ENCODE data around the gene KLK10.

DNA sequence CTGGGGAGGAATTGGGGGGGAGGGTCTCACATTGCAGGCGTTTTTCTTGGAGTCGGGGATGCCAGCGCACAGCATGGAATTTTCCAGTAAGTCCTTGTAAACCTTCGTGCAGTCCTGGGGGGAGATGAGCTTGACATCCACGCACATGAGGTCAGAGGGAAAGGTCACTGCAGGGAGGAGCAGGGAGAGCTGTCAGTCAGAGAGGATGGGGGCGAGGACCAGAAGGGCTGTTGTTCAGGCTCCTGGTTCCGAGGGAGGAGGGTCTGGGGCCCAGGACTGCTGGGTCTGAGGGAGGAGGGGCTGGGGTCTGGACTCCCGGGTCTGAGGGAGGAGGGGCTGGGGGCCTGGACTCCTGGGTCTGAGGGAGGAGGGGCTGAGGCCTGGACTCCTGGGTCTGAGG lies 39.8 kb downstream of the KLK10 start:
- TF ChIP-seq CTCF (IDR thresholded peaks at IDR 0.05; ENCODE audit: borderline replicate concordance, extremely low read depth, low read length, poor library complexity, severe bottlenecking) (no peak), EZH2 (IDR thresholded peaks at IDR 0.05; ENCODE audit: borderline replicate concordance, low read depth, low read length, severe bottlenecking) (no peak)
